HG02970 (cell line): ENCODE measurements around the gene PRRT2.
A peak's percentile ranks its signal among the peaks of the same experiment; 100 is the strongest.
"Not testable (repeated sequence)": the region's sequence is repeated elsewhere in the genome, so short reads cannot be mapped to it uniquely, and the experiment has no call there.

Experiments
- ATAC-seq: cut with Tn5 transposase; IDR thresholded peaks from one replicate; pipeline ENCODE4 v1.9.1; 2021; ENCODE audit warnings: mild to moderate bottlenecking, moderate library complexity, moderate number of reproducible peaks; ENCODE audit not compliant: unreplicated experiment, low FRiP score

Gene PRRT2

DNA sequence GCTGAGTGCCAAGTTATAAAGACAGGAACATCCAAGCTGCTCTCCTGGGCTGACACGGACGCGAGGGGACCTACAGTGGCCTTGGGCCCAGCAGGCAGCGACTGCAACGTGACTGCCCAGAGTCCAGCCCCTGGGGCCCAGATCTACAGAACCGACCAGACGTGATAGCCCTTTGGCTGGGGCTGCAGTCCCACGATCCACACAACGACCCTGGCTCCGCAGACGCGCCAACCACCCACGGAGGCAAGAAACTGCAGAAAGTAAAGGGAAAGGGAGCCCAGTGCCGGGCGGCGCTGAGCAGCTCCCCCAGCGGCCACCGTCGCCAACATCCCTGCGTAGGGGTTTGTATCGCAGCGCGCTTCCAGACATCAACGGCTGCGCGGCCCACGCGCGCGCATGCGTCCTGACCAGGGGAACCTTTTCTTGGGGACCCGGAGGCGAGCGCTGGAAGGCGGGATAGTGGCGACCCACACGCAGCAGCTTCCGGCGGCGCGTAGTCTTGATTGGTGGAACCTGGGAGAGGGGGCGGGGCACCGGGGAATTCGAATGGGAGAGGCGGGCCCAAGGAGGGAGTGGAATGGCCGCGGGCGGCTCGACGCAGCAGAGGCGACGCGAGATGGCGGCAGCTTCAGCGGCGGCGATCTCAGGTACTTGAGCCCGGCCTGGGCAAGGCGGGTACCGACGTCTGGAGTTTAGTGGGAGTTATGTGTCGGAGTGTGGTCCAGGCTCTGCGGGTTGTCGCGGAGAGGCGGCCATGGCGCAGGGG, 21.6 kb upstream of the PRRT2 start, which contains the start of gene KIF22:
Gene KIF22 (plus strand): TSS at position 569 of the 766 bp plus-strand sequence. CDS start 9 bp downstream, at position 578.
- peak; percentile 94 for ATAC-seq

DNA sequence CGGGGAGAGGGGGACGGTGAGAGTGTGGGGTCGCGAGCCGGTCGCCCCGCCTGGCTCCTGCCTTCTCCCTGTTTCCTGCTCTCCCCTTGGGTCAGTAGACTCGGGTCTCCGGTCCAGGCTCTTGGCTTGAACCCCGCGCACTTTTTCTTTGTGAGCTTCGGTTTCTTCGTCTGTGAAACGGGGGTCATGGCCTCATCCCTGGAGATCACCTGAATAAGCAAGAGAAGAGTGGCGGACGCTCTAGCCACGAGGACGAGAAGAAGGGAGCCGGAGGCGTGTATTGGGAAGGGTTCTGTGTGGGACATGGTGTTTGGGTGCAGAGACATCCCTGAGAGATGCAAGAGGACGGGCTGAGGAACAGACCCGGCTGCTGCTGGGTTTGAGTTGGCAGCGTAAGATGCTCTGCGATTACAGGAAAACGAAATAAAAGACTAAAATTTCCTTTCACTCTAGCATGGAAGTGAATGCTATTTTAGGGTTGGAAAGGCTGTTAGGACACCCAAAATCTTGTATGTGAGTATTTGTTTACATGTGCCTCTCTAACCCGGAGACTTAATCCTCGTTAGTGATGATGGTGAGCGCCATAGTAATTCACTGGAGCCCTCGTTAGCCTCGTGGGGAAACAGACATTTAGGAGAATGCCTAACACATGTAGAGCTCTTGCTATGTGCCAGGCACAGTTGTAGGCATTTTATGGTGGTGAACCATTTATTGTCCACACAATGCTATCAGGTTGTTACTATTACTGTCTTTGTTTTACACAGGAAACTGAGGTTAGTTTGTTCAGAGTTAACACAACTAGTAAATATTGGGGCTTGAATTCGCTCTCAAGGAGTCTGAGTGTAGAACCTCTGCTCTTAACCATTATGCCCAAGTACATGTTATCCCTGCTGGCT, 20.8 kb upstream of the PRRT2 start:
- no peak for ATAC-seq

DNA sequence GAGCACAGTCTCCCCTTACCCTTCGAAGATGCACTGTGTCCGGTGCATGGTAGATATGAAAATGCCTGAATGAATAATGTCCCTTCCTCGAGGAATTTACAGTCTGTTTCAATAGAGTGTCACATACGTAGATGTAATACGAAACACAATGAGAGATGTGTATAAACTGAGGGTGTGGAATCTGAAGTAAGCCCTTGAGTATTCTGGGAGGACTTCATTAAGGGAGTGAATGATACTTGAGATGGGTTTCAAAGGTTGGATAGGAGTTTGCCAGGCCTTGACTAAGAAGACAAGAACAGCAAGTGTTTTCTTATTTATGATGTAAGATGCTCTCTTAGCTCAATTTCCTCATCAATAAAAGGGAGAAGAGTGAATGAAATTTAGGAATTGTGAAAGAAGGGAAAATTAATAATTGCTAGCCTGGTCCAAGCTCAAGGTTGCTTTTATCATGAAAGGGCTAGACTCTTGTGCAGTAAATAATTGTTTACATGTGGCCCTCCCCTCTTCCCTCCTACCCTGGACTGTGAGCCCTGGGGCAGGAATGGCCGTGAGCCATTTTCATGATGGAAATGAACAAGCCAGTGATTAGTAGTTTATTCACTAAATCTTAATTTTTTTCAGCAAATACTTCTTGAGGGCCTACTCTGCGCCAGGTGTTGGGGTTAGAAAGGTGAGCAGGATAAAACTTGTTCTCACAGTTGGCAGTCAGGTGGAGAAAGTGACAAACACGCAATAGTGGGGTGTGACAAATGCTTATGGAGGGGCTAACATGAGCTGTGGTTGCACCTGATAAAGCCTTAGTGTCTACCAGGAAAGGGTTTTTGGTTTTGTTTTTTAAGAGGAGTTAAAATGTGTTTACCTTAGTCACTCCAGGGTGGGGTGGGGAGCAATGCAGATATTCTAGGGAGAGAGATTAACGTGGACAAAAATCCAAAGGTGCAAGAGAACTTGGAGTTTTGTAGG, 19.9 kb upstream of the PRRT2 start:
- no peak for ATAC-seq

DNA sequence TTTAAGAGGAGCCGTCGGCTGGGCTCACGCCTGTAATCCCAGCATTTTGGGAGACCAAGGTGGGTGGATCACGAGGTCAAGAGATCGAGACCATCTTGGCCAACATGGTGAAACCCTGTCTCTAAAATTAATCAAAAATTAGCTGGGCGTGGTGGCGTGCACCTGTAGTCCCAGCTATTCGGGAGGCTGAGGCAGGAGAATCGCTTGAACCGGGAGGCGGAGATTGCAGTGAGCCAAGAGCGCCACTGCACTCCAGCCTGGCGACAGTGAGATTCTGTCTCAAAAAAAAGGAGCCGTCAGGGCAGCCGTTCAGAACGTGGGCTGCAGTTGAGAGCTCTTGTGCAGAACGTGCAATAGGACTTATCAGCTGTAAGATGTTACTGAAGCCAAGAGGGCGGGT, 18.8 kb upstream of the PRRT2 start:
- not testable (repeated sequence) for ATAC-seq

DNA sequence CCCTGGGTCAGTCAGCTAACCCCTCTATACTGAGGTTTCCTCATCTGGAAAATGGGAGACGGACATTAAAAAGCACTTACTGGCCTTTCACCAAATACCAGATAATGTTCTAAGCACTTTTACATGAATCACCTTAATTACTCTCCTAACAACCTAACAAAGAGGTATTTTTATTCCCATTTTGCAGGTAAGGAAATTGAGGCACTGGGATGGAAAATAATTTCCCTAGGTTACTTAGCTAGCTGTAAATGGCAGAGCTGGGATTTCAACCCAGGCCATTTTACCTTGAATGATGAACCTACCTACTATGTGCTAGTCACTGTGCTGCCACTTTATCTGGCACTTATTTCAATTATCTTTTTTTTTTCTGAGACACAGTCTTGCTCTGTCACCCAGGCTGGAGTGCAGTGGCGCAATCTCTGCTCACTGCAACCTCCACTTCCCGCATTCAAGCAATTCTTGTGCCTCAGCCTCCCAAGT, 17.7 kb upstream of the PRRT2 start:
- no peak for ATAC-seq

DNA sequence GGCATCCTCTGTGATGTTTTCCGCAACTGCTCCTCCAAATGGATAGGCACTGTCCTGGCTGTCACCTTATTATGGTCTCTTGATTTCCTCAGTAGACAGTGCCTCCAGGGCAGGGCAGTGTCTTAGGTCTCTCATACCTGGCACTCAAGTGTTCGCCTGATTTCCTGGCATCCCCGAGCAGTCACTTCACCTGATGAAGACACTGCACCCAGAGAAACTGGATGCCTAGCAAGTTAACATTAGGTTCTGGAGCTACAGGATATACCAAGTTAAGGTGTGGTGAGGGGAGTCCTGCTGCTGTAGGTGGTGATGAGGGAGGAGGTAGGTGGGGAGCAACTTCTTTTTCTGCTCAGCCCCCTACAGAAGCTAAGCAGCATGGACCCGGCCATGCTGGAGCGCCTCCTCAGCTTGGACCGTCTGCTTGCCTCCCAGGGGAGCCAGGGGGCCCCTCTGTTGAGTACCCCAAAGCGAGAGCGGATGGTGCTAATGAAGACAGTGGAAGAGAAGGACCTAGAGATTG, 9.5 kb upstream of the PRRT2 start:
- ATAC-seq = no peak

DNA sequence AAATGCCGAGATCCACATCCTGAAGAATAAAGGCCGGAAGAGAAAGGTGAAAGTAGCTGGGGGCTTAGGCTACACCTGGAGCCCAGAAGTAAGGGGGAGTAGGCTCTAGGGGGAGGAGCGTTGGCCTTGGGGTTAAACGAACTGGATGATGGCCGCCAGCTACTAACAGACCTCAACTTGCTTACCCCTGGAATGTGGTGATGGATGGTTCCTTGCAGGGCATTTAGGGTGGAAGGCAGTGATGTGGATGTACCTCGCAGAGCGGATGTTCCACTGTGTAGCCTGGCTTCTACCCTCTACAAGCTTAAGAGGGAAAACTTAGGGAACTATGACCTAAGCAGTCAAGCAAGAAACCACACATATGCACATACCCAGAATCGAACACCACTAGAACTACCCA, 8.0 kb upstream of the PRRT2 start:
- ATAC-seq = no peak

DNA sequence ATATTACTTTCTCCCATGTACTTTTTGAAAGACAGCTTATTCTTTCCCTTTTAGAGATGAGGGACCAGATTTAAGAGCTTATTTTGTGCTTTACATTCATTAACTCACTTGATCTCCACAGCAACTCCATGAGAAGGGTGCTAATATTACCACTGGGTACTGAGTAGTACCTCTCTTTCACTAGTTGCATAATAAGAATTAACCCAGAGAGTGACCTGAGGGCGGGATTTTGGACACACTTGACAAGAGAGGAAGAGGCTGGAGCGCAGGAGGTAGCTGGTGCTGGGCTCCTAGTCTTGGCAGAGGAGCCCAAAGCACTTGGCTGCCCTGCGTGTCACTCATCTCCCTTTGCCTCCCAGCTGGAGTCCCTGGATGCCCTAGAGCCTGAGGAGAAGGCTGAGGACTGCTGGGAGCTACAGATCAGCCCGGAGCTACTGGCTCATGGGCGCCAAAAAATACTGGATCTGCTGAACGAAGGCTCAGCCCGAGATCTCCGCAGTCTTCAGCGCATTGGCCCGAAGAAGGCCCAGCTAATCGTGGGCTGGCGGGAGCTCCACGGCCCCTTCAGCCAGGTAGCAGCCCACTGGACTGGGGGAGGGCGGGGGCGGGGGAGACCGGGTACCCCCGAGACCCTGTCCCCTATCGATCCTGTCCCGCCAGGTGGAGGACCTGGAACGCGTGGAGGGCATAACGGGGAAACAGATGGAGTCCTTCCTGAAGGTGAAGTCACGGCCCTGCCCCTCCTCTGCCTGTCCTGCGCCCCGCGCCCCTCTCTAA, 7.3 kb upstream of the PRRT2 start:
- ATAC-seq = no peak

DNA sequence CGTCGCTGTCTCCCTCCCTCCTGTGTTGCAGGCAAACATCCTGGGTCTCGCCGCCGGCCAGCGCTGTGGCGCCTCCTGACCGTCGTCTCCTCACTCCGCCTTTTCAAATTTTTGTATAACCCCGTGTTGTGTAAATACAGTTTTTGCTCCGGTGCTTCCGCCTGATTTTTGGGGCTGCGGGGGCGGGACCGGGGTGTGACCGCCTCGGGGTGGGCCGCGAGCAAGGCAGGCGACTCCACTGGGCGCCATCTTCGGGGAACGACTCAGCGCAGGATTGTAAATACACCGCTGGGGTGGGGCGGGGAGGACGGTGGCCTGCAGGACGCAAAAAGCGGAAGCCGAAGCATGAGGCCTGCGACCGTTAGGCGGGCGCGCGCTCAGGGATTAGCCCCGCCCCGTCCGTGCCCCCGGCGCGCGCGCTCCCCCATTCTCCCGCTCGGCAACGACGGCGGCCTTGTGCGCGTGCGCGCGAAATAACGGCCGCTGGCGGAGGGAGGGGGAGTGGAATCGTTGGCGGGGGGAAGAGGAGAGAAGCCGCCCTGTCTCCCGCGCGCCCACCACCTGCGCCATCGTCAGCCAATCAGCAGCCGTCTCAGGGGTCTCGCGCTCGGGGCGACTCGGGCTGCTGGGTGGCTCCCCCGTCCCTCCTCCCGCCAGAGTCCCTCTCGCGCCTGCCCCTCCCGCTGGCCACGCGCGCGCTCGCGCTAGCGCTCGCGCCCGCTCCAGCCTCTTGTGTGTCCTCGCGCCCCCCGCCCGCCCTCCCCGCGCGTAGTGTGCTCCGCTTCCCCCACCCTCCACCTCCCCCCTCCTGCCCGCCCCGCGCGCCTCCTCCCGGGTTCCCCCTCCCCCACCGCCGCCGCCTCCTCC, 6.5 kb upstream of the PRRT2 start:
- ATAC-seq = peak; percentile 59

DNA sequence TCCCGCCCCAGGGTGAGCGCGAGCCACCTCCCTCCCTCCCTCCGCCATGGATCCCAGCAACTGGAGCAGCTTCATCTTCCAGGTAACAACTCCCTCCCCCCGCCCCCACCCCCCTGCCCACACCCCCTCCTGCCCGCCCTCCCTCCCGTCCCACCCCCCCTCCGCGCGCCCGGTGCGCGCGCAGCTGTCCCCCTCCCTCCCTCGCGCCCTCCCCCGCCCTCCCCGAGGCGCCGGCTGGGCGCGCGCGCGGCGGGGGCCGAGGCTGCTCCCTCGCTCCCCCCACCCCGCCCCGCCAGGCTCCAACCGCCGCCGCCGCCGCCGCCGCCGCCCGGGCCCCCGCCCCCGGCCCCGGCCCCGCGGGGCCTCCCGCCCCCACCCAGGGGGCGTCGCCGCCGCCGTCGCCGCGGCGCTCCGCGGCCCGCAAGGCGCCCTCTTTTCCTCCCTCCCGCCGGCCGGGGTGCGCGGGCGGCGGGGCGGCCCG, 5.9 kb upstream of the PRRT2 start, which contains the start of gene MAZ:
Gene MAZ (plus strand): TSS at position 431 of the 481 bp plus-strand sequence. CDS start 173 bp downstream, outside the sequence.
- no peak for ATAC-seq

DNA sequence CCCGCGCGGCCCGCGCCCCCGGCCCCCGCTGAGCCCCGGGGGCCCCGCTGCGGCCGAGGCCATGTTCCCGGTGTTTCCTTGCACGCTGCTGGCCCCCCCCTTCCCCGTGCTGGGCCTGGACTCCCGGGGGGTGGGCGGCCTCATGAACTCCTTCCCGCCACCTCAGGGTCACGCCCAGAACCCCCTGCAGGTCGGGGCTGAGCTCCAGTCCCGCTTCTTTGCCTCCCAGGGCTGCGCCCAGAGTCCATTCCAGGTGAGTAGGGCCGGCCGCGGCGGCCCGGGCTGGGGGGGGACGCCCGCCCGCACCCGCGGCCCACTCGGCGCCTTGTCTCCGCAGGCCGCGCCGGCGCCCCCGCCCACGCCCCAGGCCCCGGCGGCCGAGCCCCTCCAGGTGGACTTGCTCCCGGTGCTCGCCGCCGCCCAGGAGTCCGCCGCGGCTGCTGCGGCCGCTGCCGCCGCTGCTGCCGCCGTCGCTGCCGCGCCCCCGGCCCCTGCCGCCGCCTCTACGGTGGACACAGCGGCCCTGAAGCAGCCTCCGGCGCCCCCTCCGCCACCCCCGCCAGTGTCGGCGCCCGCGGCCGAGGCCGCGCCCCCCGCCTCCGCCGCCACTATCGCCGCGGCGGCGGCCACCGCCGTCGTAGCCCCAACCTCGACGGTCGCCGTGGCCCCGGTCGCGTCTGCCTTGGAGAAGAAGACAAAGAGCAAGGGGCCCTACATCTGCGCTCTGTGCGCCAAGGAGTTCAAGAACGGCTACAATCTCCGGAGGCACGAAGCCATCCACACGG, 5.2 kb upstream of the PRRT2 start:
- ATAC-seq = no peak

DNA sequence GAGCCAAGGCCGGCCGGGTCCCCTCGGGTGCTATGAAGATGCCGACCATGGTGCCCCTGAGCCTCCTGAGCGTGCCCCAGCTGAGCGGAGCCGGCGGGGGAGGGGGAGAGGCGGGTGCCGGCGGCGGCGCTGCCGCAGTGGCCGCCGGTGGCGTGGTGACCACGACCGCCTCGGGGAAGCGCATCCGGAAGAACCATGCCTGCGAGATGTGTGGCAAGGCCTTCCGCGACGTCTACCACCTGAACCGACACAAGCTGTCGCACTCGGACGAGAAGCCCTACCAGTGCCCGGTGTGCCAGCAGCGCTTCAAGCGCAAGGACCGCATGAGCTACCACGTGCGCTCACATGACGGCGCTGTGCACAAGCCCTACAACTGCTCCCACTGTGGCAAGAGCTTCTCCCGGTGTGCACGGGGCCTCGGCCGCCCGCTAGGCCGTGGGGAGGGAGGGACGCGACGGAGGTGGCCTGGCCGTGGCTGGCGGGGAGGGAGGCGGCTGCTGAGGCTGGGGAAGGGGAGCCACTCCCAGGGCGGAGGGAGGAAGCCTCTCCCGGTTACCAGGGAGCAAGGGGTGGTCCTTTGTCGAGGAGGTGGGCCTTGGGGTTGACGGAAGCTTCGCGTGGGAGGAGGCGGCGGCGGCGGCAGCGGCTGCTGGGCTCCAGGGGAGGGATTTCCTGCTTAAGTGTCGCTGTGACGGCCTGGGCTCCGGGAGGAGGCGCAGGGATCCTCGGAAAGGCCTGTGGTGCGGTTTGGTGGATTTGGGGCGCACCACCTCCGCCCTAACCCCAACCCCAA, 4.4 kb upstream of the PRRT2 start:
- peak; percentile 24 for ATAC-seq

DNA sequence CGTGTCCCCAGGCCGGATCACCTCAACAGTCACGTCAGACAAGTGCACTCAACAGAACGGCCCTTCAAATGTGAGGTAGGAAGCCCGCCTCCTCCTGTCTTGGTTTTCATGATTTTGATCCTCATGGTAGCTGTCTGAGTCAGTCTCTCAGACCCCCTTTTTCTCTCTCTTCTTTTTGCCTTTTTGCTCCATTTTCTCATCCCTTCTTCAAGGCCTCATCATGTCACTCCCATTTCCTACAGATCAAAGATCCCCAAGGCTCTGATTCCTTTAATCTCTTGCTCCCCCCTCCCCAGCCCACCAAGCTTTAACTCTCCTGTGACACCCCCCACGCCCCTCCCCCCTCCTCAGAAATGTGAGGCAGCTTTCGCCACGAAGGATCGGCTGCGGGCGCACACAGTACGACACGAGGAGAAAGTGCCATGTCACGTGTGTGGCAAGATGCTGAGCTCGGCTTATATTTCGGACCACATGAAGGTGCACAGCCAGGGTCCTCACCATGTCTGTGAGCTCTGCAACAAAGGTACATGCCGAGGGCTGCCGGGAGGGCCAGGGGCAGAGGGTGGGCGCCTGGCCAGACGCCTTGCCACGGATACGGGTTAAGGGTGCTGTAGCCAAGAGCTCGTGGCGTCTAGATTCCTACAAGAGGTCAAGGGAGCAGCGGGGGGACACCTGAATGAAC, 3.6 kb upstream of the PRRT2 start:
- no peak for ATAC-seq

DNA sequence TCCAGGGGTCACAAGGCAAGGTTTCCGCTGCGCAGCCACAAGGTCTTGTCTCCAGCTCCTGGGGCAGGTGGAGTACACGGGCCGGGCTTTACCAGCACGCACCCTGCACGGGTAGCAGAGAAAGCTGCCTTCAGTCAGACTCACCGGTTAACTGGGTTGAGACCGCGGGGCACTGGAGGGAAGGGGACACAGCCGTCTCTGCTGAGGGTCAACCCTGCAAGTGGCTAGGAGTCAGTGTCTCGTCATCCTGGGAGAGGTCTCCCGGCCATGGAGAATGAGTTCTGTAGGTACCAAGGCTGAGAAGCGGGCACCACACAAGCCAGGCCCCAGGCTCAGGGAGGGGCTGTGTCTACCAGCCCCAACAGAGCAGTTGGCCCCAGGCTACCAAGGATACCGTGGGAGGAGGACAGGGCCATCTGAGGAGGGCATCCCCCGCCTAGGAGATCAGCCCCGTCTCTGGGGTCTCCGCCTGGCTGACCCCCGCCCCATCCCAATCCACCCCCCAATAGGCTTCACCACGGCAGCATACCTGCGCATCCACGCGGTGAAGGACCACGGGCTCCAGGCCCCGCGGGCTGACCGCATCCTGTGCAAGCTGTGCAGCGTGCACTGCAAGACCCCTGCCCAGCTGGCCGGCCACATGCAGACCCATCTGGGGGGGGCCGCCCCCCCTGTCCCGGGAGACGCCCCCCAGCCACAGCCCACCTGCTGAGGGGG, 2.8 kb upstream of the PRRT2 start:
- no peak for ATAC-seq
